Upper lobe of left lung (tissue), 4 donors: ENCODE results near the gene ADRA2A.

Source experiments
- CTCF ChIP-seq, 6 experiments: fragments of 450-650 bp in 4 of 6; fragments of 200-600 bp in 2 of 6; sonication (generic) in 2 of 6; IDR thresholded peaks; one replicate each; pipeline ENCODE4 v1.5.1; 2016 to 2019; ENCODE audit warnings: antibody characterized with exemption in 6 of 6
- POLR2A ChIP-seq, 4 donors: fragments of 450-650 bp; IDR thresholded peaks; one replicate each; pipeline ENCODE4 v1.5.1; 2016 to 2017; ENCODE audit warnings: antibody characterized with exemption in 4 of 4, mild to moderate bottlenecking in 2 of 4

GRCh38 chr10:111113961-111114757 lies 37.3 kb downstream of the ADRA2A start:
- TF ChIP-seq CTCF (IDR thresholded peaks at IDR 0.05) (no peak), POLR2A (IDR thresholded peaks at IDR 0.05) (no peak)
